GM19467 (cell line): ENCODE measurements around the gene SNX27.
"Not testable (repeated sequence)": the region's sequence is repeated elsewhere in the genome, so short reads cannot be mapped to it uniquely, and the experiment has no call there.

ENCODE experiments used
- ATAC-seq: cut with Tn5 transposase; IDR thresholded peaks from one replicate; pipeline ENCODE4 v1.9.1; 2021; ENCODE audit warnings: mild to moderate bottlenecking, moderate library complexity; ENCODE audit not compliant: unreplicated experiment

The SNX27 gene

GRCh38 chr1:151718666-151719065, 106.8 kb downstream of the SNX27 start:
- ATAC-seq = no peak

GRCh38 chr1:151720125-151720524, 108.3 kb downstream of the SNX27 start:
- no peak for ATAC-seq

- ATAC-seq = no peak
Observed at GRCh38 chr1:151720554-151720953, 108.7 kb downstream of the SNX27 start.

GRCh38 chr1:151720974-151721787, 109.3 kb downstream of the SNX27 start, which contains the start of gene RIIAD1:
RIIAD1 (plus strand) TSS chr1:151721522; CDS start chr1:151721537, 15 bp downstream.
- ATAC-seq = peak; percentile 49

GRCh38 chr1:151721788-151722510, 110.1 kb downstream of the SNX27 start:
- ATAC-seq = no peak

- no peak for ATAC-seq
Observed at GRCh38 chr1:151723726-151724370, 112.0 kb downstream of the SNX27 start.

- ATAC-seq = no peak
Observed at GRCh38 chr1:151728151-151729054, 116.6 kb downstream of the SNX27 start.

GRCh38 chr1:151729157-151729965, 117.5 kb downstream of the SNX27 start:
- no peak for ATAC-seq

- ATAC-seq = no peak
Observed at GRCh38 chr1:151729966-151730291, 118.1 kb downstream of the SNX27 start.

- ATAC-seq = no peak
Observed at GRCh38 chr1:151733126-151733525, 121.3 kb downstream of the SNX27 start.

GRCh38 chr1:151733995-151734394, 122.1 kb downstream of the SNX27 start:
- ATAC-seq = not testable (repeated sequence)

GRCh38 chr1:151737026-151737425, 125.2 kb downstream of the SNX27 start:
- ATAC-seq = no peak

- ATAC-seq = no peak
Observed at GRCh38 chr1:151737479-151737878, 125.6 kb downstream of the SNX27 start.

GRCh38 chr1:151739590-151740355, 127.9 kb downstream of the SNX27 start:
- no peak for ATAC-seq

- no peak for ATAC-seq
Observed at GRCh38 chr1:151741516-151741915, 129.7 kb downstream of the SNX27 start.
